ENCODE measurements around the gene MGME1.

MGME1 gene

GRCh38 chr20:17968366-17969277, at the start of gene MGME1, which contains the start of gene SNX5:
TSS of gene MGME1 (plus strand) at chr20:17969018. CDS start at chr20:17969860, 842 bp downstream.
TSS of gene SNX5 (minus strand) at chr20:17968794. CDS start at chr20:17968425, 369 bp downstream.
- peak; percentile 100 for DNase-seq

DNA sequence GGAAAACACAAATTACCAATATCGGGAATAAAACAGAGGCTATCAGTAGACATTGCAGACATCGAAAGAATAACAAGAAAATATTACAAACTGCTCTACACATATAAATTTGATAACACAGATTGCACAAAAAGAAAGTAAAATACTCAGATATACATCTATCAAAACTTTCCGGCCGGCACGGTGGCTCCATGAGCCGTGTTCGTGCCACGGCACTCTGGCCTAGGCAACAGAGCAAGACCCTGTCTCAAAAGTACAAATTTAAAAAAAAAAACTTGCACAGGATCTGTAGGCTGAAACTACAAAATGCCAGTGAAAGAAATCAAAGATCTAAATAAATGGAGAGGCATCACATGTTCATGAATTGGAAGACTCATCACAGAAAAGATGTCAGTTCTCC, 49.7 kb upstream of the MGME1 start:
- no peak for DNase-seq

- no peak for DNase-seq
These were observed 47.0 kb upstream of the MGME1 start for GRCh38 chr20:17921774-17922173.

GRCh38 chr20:17925141-17925939, 43.5 kb upstream of the MGME1 start:
- no peak for DNase-seq

- DNase-seq = no peak
These were observed 42.9 kb upstream of the MGME1 start for GRCh38 chr20:17925940-17926300.

DNA sequence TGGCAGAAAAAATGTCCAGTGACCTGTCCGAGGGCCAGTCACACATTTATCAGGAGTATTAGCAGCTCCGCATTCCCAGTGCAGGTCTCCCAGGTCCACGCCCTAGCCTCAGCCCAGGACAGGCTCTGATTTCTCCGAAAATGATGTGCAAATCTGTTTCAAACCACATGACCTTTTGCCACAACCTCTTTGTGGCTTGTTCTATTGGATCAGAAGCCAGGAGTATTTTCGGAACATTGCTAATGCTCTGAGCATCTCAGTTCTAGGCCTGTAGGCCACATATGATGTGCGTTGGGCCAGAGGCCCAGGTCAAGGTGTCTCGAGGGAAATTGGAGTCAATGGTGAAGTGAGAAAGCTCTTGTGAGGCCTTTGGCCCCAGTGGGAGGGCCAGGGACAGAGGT, 40.6 kb upstream of the MGME1 start:
- DNase-seq = no peak

DNA sequence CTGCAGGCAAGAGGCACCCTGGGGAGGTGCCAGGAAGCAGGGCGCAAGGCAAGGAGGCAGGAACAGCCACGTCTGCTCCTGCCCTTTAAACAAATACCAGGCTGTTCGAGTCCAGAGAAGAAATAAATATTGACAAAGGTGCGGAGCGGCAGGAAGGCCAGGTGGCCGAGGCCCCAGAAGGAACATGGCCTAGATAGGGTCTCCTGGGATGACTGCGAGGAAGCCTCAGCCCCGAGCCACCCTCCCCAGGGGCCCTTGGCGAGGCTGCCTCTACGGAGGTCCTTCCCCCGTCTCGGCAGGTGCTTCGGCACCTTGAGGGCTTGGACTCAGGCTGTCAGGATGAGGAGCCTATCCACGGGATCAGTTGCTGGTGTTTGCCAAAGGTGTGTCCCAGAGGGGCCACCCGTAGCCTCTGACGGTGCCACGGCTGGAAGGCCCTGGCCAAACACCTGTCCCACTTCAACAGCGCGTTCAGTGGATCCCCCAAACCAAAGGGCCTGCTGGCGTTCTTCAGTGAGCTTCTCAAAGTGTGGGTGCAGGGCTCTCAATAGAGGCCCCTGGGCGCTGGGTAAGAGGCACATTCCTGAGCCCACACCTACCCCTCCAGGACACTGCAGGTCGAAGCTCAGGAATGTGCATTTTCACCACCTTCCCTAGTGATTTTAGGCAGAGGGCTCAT, 40.0 kb upstream of the MGME1 start:
- no peak for DNase-seq

- DNase-seq = no peak
These were observed 37.3 kb upstream of the MGME1 start for GRCh38 chr20:17931513-17931912.

GRCh38 chr20:17932396-17932795, 36.4 kb upstream of the MGME1 start:
- DNase-seq = no peak

DNA sequence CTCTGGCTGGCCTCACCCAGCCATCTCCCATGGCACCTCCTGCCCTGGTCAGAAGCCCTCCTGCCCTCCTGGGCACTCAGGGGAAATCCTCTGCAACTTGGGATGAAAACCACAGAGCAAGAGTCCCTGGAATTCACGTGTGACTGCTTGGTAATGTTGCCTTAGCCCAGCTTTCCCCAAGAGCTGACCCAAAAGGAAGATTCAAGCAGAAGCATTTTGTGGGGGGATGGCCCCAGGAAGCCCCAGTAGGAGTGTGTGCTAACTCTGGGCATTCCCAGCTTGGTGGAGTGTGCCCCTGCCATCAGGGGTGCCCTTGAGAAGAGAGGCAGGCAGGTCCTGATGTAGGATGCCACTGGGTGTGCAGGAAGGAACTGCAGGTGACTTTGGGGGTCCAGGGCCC, 35.7 kb upstream of the MGME1 start:
- DNase-seq = no peak

GRCh38 chr20:17933711-17934110, 35.1 kb upstream of the MGME1 start:
- no peak for DNase-seq

DNA sequence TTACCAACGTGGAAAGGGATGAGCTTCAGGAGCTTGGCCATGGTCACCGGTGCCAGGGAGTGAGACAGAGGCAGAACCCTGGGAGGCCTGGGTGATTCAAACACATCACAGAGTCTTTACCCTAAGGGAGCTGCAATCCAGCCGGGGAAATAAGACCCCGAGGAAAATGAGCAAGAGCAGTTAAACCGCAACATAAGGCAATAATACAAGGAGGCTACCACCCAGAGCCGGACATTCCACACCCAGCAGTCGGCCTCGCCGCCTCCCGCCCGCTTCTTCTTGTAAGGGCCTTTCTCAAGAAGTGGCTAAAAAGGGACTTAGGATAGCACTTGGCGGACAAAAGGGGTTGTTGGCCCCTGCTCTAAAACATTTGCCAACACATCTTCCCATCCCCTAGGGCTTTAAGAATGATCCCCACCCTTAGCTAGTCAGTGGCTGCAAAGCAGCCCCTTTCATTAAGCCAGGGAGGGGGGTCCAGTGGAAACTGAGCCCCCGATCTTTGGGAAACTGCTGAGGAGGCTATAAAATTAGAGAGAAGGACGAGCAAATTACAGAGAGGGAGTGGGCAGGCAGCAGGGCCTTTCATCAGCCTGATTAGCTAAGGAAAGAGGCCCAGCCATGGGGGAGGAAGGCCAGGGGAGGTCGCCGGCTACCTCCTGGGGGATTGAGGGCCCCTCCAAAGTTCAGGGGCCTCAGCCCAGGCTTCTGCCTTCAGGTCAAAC, 34.5 kb upstream of the MGME1 start:
- no peak for DNase-seq

DNA sequence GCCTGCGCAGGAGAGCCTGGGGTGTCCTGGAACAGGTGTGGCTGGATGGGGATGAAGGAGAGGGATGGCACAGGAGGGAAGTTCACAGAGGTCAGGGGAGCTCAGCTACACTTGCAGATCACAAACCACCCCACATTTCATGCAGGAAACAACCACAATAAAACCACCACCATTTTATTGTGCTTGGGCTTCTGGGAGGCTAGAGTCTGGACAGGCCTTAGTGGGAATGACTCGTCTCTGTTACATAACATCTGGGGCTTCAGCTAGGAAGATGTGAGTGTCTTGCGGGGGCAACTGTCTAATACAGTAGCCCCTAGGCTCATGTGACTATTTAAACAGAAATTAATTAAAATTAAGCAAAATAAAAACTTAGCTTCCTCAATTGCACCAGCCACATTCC, 33.6 kb upstream of the MGME1 start:
- no peak for DNase-seq

DNA sequence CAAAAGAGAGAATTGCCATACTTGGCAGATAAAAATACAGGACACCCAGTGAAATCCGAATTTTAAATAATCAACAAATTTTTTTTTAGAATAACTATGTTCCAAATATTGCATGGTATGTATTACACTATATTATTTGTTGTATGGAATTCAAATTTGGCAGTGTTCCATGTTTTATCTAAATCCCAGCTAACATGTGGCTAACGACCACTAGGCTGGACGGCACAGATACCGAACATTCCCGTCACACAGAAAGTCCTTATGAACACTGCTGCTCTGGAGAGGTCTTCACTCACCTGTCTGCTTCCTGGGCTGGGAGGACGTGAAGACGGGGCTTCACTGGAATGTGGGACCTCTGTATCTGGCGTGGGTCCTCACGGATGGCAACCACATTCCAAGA, 33.1 kb upstream of the MGME1 start:
- no peak for DNase-seq

DNA sequence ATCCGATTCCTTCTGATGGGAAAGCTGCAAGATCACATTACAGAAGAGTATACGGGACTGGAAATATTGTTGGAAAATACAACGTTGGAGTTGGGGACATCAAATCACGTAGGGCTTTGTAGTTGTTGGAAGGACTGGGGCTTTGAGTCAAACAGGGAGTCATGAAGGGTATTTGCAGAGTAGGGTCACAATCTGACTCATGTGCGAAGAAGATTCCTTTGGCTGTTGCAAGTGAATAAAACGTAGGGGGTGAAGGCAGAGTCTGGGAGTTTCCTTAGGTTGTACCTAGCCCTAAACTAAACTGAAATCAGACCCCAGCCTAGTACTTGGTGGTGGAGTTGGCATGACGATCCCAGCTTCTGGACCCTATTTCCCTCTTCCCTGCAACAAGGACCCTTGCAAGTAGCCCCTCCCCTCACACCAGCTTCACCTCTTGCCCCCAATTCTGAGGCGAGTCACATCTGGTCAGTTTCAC, 32.5 kb upstream of the MGME1 start:
- no peak for DNase-seq

- DNase-seq = no peak
These were observed 31.8 kb upstream of the MGME1 start for GRCh38 chr20:17936761-17937732.

GRCh38 chr20:17938871-17939619, 29.8 kb upstream of the MGME1 start:
- peak; percentile 32 for DNase-seq

DNA sequence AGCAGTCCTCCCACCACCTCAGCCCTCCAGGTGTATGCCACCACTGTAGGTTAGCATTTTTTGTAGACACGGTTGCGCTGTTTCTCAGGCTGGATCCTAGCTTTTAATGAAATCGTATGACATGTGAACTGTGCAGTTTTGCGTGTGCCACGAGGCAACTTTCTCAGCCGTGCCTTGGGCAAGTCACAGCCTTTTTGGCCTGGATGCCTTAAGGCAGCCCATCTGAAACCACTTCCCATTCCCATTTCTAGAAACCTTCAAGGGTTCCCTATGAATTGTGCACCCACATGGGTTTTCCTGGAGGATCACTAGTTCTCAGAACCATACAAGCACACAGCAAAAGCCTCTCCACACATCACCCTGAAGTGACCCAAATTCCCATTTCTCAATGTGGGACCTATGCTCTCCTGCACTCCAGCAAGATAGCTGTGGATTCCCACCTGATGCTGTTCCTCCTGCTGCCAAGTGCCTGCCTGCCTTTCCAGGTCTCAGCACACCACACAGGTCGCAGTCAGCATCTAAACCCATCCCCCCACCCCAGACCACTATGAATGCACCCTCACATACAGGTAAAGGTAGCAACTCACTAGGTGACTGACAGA, 29.1 kb upstream of the MGME1 start:
- DNase-seq = no peak

DNA sequence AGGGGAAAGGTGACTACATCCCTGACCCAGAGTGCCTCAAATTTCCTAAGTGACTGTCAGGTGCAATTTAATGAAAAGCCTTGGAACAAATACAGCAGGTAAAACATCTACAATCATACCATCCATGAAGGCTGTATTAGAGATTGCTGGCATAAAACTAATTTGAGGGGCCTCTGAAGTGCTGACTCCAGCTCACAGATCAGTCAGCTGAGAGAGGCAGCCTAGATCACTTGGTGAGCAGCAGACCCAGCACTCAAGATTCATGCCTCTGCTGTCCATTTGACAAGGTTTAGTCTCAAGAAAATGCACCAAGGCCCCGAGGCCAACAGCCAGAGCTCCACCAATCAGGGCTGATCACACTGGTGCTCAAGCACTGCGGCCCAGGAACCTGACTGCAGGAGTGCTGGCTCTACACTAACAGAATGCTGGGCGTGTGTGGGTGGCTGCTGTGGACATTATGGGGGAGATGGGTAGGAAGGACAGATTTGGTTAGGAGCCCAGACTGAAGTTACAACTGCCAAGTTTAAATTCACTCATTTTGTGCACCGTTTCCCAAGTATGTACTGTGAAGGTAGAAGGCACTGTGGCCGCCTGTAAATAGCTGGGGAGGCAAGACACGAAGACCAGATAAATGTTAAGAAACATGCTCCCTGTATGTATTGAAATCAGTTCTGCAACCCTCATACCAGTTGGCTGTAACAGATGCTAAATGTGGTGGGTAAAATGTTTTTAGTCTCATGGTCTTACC, 28.4 kb upstream of the MGME1 start:
- no peak for DNase-seq

Data from stimulated activated naive CD4-positive, alpha-beta T cell treated with Interleukin-2 at 50 U/mL for 16 hours (primary cell).